Measurements from ENCODE around the gene ALK.

The ALK gene

DNA sequence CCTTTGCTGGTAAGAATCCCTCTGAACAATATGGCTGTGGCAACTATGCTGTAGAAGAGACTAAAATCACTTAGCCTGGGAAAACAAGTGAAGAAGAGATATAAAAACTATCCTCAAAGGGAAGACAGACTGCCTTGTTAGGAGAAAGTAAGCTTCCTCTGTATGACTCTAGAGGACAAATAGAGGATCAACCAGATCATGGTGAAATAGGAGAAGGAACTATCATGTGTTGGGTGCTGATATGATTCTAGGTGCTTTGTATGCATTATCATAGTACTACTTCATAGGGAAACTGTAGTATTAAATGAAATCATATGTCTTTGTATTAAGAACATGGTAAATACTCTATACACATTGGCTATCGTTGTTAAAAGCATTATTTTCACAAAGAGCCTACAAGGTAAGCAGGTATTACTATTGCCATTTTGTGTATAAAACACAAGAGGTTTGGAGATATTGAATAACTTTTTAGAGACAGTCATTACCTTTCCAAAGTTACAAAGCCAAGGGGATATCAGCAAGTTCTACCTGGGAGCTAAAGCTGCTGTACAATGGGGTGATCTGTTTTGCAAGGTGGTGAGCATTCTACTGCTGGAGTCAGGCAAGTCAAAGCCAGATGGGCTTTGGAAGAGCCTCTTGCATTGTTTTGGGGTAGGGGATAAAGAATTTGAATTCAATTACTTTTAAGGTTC, 402.6 kb downstream of the ALK start:
- DNase-seq: no peak

DNA sequence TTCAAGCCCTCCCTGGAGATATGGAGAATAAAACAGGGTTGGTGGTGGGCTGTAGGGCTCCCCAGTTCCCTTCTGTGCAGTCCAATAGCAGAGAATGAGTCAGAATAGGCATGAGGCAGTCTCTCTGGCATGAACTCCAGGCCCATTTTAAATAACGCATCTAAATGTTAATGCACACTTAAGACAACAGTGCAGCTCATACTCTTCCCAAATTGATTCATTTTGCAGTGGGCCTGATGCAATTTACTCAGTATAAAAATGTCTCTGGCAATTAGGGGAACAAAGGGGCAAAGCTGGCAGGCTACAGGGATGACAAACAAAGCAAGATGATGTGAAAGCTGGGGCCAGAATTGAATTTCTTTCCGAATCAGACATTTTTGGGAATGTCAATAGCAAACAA, 403.4 kb downstream of the ALK start:
- no peak for DNase-seq

DNA sequence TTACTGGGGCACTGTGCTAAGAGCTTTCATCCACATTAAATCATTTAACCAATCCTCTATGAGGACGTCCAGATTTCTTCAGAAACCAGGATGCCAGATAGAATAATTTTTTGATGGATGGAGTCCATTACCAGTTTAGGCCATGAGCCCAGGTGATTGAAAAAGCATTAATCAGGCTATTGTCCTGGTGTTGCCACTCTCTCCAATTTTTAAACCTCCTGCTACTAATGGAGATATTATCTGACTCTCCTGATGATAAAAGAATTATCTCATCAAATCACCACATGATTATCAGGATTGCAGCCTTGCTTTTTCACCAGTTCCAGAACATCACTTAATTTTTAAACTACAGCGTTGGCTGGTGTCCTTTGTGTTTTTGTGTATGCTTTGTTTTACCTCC, 404.0 kb downstream of the ALK start:
- no peak for DNase-seq

DNA sequence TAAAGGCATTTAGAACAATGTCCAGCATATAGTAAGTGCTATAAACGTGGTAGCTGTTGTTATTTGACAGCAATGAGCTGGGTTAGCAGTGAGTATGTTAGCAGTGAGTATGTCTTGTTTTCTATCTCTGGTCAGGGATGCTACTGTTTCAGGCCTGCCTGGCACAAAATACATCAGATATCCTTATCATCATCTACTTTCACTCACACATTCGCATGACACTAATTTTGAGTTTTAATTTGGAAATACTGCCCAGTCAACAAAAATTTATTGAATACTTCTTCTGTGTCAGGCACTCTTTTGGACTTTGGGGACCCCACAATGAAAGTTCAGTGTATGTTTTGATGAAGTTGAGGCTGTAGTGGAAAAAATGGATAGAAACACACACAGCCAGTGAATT, 404.6 kb downstream of the ALK start:
- no peak for DNase-seq

DNA sequence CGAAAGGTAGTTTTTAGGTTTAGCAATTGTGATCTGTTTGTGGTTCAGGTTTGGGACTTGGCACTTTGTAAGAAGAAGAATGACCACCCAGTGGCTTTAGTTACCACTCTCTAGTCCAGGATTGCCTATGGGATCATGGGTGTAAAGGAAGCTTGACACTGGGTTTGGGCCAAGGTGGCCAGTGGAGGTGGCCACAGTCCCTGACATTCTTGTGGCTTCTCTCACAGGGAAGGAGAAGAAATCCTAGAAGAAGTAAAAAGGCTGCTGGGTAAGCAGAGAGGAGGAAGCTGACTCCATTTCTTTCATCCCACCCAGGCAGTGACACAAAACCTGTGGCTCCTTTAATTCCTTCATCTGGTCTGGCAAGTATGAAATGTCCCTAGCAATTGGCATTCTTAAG, 411.5 kb downstream of the ALK start:
- no peak for DNase-seq

DNA sequence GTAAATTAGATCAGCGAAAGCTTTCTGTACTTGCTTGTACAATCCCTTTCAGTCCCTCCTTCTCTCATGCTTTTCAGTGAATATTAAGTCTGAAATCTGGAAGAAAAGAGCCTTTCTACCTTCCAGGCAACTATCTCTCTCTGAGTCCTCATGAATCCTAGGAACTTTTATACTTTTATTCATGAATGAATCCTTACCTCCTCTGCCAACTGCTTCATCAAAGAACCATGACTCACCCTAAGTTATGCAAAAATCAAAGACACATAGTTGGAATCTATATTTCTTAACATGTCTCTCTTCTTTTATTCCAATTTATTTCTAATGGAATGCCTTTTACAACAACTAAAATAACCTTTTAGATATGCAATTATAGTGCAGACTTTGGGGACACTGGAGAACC, 412.0 kb downstream of the ALK start:
- no peak for DNase-seq

DNA sequence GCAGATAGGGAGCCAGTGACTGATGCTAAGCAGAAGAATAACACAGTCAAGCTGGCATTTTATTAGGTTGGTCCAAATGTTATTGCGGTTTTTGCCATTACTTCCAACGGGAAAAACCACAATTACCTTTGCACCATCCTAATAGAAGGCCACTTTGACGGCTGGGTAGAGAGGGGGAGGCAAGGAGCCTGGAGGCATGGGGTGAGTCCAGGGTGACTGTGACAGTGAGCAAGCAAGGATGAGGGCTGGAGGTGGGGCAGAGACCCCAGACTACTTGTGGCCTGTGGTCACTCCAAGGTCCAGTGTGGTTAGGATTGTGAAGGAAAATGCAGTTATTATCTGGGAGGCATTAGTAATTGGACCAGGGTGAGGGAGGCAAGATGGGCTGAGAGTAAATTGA, 416.6 kb downstream of the ALK start:
- DNase-seq: no peak

DNA sequence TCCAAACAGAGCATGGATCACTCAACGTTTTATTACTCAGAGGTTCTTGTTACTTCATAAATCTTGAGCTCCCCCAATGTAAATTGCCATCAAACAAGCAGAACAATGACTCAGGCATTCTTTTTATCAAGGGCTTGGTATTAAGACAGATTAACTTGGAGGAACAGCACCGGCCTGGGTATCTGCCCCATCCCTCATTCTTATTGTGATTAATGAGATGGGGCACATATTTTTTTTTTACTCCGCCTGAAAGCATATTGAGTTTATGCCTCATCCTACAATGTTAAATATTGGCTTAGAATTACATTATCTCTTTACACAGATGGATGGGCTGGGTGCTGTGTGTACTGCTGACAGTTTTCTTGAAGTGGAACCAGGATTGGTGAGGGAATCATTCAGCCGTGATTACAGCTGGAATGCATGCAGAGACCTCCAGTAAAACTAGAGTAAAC, 418.9 kb downstream of the ALK start:
- DNase-seq: no peak

DNA sequence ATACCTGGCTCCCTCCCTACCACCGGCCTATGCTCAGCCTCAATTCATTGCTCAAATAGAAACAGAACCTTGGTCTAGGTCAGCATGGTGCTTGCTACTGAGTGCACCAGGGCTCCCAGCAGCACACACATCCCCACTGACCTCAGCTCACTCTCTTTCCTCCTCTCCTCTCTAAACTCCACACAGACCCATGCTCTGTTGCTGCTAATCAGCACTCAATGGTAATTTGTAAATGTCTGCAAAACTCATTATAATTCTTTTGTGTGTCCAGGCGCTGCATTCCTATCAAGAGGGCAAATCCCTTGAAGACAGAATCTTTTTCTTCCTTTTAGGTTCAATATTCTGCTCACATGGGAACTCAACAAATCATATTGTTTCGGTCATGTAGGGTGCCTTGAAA, 424.0 kb downstream of the ALK start:
- no peak for DNase-seq

DNA sequence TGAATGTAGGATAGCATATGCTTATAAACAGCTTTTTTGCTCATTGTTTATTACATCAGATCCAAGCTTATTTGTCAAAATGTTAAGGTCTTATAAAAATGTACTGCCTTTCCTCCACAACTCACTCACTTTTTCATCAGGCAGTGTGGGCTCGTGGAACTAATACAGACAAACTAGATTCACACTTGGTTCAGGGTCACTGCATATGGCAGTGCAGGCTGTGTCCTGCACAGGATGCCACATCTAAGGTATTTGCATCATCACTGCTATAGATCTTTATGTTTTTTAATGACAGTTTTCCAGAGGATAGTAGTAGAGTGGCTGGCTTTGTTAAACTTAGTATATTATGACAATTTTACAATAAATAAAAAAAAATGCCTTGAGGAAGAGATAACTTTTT, 425.2 kb downstream of the ALK start:
- no peak for DNase-seq

DNA sequence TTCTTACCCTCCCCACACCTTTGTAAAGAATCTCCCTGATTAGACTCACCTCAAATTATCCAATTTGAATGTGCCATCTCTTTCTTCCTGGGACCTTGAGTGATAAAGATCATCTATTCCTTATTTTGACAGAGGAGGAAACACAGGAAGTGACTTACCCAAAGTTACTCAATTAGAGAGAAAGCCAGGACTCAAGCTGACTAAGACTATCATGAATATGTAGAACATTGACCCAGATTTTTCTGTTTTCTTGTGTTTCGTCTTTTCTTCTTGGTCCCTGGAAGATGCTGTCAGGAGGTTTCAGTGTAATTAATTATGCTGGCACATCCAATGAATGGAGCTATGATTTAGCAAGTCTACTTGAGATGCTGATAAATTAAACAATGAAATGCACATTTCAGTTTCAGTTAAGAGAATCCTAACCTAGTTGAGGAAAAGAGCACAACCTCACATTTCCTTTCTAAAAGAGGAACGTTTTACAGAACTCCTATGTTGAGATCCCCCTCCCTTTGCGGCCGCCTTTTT, 425.8 kb downstream of the ALK start:
- DNase-seq: no peak

DNA sequence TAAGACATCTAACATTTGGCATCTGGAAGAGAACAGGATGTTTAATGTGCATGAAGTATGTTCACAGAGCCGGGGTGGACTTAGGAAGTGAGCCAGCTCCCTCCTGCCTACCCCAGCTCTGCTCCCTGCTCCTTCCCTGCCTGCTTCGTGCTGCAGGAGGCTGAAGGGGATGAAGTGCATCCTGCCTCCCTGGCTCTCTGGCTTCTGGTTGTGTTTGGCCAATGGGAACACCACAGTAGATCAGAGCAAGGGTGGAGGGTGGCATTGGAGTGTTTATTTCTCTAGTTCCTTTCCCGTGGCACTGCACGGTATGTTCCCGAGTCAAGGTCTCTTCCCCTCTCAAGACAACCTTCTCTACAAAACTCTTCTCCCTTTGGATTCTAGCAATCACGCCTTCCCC, 426.3 kb downstream of the ALK start:
- no peak for DNase-seq

DNA sequence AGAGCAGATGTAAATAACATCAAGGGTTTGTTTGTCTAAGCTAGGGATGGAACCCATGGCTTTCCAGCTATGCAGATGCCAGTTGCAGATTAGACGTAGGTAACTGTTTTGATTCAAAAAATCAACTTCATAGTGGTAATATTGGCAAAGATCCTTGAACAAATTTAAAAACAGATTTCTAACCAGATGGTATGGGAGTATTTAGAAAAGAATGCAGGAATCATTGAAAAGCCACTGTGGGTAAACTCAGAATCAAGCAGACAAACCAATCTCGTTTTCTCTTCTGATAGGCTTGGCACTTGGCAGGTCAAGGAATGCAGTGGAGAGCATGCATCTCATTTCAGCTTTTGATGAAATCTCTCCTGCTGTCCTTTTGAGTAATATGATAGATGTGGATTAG, 428.7 kb downstream of the ALK start:
- DNase-seq: no peak

DNA sequence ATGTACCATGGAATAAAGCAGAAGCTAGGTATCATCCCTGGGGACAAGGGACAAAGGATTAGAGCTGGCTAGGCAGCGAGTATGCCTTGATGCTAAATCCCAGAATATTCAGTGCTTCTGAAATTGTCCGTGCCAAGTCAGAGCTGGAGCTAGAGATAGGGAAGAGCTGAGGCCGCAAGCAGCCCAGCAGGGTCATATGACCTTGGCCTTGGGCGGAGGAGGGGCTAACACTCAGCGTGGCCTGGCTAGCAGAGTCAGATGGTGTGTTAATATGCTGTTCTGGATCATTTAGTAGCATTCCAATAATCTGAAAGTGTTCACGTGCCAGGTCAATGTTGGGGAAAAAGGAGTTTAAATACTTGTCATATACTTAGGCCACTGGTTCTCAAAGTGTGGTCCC, 431.3 kb downstream of the ALK start:
- no peak for DNase-seq

DNA sequence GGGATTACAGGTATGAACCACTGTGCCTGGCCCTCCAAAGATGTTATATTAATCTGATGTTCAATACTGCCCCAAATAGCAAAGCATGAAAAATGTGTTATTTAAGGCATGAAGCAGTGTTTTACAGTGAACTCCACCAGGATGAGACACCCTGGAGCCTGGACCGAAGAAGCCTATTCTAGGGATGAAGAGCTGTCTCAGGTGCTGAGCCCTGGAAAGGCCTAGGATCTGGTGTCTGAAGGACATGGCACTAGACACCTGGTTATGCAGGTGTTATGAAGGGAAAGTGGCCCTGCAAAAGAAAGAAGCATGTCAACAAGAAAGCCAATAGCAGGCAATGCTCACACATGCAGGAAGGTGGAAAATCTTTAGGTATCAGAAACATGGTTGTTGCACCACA, 431.8 kb downstream of the ALK start:
- DNase-seq: no peak

DNA sequence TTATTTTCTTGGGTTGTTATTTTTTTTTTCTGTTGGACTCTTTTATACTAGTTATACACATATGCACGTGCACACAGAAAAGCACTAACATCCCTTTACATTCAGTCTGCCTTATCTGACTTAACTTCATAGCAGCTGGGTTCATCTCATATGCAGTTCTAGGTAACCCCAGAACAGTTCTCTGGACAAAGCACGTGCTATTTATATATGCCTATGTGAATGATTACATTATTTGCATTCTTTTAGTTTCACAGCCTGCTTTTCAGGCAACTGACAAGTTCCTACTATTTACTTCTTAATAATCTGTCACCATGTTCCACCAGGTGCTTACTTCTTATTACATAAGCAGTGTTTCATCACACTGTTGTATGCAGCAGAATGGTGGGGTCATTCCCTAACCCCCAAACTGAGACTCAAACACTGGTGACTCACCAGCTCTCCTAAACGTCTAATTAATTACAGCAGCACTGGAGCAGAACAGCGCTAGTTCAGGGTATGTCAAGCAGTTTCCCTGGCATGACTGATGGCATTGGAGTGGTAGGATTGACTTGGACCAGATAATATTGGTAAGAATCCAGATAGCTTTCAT, 433.3 kb downstream of the ALK start:
- no peak for DNase-seq

DNA sequence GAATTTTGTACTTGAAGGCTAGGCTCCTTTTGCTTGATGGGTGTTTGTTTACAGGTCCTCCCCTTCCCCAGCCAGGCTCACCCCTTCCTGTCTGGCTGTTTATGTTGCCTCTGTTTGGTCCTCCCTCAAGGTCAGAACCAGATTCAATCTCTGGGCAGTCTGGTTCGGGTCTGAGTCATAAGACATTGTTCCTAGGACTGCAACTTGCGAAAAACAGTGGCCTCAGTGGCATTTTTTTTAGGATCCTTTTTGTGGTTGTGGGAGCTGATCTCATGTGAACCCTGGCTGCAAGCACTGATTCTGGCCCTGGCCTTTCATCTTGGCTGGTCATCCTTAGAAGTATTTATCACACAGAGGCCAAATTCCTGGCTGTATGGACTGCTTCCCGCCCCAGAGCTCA, 435.8 kb downstream of the ALK start:
- DNase-seq: no peak

DNA sequence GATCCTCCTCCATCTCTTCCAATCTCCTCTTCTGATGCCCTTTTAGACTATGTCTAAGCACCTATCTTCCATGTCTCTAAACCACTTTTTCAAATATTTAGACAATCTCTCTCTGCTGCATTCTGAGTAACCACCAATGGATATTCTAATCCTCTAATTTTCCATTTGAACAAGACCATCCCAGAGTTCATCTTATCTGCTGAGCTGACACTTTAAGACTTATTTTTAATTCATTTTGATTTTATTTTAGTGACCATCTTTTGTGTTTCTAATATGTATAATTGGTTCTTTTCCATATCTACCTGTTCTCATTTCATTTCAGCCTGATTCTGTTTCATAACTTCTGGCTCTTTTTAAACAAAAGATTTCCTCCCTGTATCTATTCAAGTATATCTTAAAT, 436.3 kb downstream of the ALK start:
- DNase-seq: no peak

DNA sequence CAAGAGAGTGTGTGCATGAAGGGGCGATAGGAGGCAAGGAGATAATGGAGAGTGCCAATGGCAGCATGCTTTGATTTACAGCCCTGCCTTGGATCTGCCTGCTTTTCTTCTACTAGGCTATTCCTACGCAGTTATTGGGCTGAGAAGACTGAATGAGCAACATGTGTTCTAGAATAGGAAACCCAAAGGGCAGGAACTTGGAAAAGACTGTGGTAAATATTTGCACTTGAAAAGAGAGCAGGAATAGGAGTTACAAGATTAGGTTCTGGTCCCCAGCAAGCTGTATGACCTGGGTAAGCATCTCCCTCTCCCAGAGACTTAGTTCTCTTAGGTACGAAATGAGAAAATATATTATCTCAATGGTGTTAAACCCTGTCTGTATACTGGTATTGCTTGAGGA, 438.5 kb downstream of the ALK start:
- no peak for DNase-seq

DNA sequence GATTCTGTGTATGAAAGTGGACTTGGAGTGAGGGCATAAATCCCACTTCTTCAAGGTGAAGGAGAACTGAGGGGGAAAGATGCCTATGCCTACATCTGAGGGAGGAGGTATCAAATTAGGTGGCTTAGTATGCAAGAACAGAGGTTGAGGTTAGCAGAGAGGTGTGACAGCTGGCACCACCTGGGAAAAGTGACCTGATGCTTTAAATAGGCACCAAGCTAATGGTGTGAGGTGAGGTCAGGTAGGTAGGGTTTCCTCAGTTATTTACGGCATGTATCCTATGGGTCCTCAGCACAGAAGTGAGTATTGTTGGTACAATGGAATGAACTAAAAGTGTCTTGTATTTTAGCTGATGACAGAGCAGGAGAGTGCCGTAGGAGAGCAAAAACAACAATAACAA, 439.0 kb downstream of the ALK start:
- DNase-seq: no peak

DNA sequence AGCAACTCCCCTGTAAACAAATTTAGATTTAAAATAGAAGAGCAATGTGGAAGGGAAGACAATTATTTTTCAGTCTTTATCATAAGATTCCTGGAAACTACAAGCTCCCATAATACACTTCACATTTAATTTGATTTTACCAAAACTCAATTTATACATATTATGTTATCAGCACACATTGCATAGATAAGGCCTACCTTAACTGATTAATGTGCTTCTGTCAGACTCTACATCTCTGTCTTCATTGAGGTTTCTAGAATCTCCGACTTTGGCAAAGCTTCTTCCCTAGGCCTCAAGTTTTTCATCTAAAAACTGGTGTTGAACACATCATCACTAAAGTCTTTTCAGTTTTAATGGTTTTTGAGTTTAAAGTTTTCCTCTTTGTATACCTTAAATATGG, 440.1 kb downstream of the ALK start:
- DNase-seq: no peak

DNA sequence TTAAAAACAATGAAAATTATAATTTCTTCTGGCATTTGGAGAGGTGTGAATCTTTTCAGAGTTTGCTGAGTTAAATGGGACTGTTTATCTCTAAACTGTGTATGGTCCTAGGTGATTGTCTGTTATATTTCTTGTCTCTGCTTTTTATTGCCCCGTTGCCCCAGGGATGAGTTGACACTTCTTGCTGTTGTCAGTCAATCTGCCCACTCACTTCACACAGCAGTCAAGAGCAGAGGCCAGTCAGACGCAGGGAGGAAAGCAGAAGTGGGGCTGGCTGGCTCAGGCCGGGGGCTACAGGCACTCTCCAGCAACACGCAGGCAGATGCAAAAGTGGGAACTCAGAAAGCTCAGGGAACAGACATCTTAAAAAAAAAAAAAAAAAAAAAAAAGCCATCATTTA, 441.0 kb downstream of the ALK start:
- no peak for DNase-seq

DNA sequence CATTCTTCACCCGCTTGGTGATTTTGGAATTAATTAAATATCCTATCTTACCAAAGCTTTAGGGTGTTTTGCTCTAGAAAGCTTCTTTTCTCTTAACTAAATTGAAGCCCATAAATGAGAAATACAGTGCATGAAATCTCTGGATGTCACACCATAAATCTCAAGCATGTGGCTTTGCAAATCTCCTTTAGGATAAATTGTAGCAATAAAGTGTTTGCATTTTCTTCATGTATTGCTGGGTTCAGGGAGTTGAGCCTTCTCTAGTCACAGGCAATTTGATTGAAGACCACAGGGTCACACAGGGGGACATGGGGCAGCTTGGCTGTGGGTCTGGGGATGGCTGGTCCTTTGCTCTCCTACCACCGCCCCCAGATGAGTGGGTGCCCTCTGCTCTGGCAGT, 442.0 kb downstream of the ALK start:
- no peak for DNase-seq

DNA sequence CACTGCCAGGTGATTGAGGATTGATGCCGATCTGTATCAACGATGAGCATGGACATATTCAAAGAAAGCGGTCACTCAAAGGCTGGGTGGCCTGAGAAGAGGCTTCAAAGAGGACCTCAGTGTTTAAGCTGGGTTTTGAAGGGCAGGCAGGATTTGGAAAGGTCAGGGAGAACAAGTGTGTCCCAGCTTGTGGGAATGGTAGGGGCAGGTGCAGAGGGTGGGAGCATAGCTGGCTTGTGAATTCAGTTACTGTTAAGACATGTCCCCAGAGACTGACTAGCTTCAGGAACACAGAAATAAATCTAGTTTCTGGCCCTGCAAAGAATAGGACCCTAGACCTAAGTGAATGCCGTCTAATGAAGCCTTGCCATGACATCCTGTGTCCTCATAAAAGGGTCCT, 442.7 kb downstream of the ALK start:
- DNase-seq: no peak

DNA sequence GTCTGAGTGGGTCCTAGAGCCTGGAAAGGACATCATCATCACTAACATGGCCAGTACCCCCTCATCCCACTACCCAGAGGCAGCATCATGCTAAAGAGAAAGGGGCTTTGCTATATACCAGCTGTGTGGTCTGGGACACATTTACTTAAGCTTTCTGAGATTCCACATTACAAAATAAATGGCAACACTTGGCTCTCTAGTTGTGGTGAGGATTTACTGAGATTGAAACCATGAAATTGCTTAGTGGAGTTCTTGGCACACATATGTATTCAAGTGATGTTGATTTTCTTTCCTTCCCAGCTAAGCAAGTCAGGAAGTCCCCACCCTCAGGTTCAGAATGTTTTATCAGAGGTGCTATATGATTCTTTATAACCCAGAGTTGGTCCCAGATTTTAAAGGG, 444.2 kb downstream of the ALK start:
- DNase-seq: no peak

All from NCI-H2171 treated with DMSO at 0.1 percent for 48 hours (cell line).